Hepatocyte (in vitro differentiated cells): ENCODE measurements around the gene GUK1. TPM values are rescaled to one million over a fixed set of nuclear protein-coding genes. Genes with fewer than 3 reads are reported as not detected.
"Not testable (repeated sequence)": the region's sequence is repeated elsewhere in the genome, so short reads cannot be mapped to it uniquely, and the experiment has no call there.

Experiments used
- DNase-seq: peaks from one replicate; pipeline ENCODE4 v3.0.0-alpha.2; 2016; ENCODE audit warnings: low spot score
- H2AFZ ChIP-seq: fragments of 200-600 bp; sonication (generic); 2 replicates; pipeline ENCODE4 v1.6.0; 2016; ENCODE audit warnings: antibody characterized with exemption, mild to moderate bottlenecking
- H3K27ac ChIP-seq: fragments of 200-600 bp; sonication (generic); 2 replicates; pipeline ENCODE4 v1.5.1; 2016; ENCODE audit warnings: mild to moderate bottlenecking
- H3K27me3 ChIP-seq: fragments of 200-600 bp; sonication (generic); 2 replicates; pipeline ENCODE4 v1.6.1; 2016
- H3K36me3 ChIP-seq: fragments of 200-600 bp; sonication (generic); replicated peaks from 2 replicates; pipeline ENCODE4 v1.5.1; 2016; ENCODE audit warnings: low read depth; ENCODE audit not compliant: insufficient read depth
- H3K4me1 ChIP-seq: fragments of 200-600 bp; sonication (generic); 2 replicates; pipeline ENCODE4 v1.5.1; 2016; ENCODE audit warnings: mild to moderate bottlenecking, moderate library complexity; ENCODE audit not compliant: insufficient read depth
- H3K4me2 ChIP-seq: fragments of 200-600 bp; sonication (generic); 2 replicates; pipeline ENCODE4 v1.6.0; 2016
- H3K4me3 ChIP-seq: fragments of 200-600 bp; sonication (generic); 2 replicates; pipeline ENCODE4 v1.5.1; 2016; ENCODE audit warnings: mild to moderate bottlenecking
- H3K79me2 ChIP-seq: fragments of 200-600 bp; sonication (generic); 2 replicates; pipeline ENCODE4 v1.6.0; 2017; ENCODE audit warnings: mild to moderate bottlenecking
- H3K9me2 ChIP-seq: fragments of 200-600 bp; sonication (generic); replicated peaks from 2 replicates; pipeline ENCODE4 v1.6.0; 2017; ENCODE audit warnings: mild to moderate bottlenecking; ENCODE audit not compliant: insufficient read depth
- H3K9me3 ChIP-seq: fragments of 200-600 bp; sonication (generic); 2 replicates; pipeline ENCODE4 v1.5.1; 2016; ENCODE audit warnings: low read depth, mild to moderate bottlenecking
- H4K20me1 ChIP-seq: fragments of 200-600 bp; sonication (generic); 2 replicates; pipeline ENCODE4 v1.6.0; 2016; ENCODE audit warnings: mild to moderate bottlenecking; ENCODE audit not compliant: insufficient read depth, poor library complexity, severe bottlenecking
- EZH2 ChIP-seq: fragments of 200-600 bp; sonication (generic); IDR thresholded peaks from 2 replicates; pipeline ENCODE4 v1.6.1; 2016; ENCODE audit warnings: antibody characterized with exemption, mild to moderate bottlenecking, borderline replicate concordance
- EZH2phosphoT487 ChIP-seq: fragments of 200-600 bp; sonication (generic); IDR thresholded peaks from one replicate; pipeline ENCODE4 v1.6.1; 2018; ENCODE audit warnings: antibody characterized with exemption, mild to moderate bottlenecking, low read depth, moderate library complexity; ENCODE audit not compliant: unreplicated experiment, severe bottlenecking
- WGBS: methylation state at CpG from one replicate; pipeline ENCODE4 v1.1.6; 2016; ENCODE audit warnings: low lambda C conversion rate; ENCODE audit errors: missing lambda C conversion rate; 5-methylcytosine and 5-hydroxymethylcytosine counted together
- polyA plus RNA-seq: library from polyadenylated mRNA; unstranded; fragments of >200 nt; fragmentation: Nextera tagmentation; extraction: Ambion mirVana; gene quantifications from 2 replicates; pipeline ENCODE4 v1.2.1, GENCODE V29; 2016
- total RNA-seq: library from RNA; depleted of rRNA; stranded (reverse); fragments of >200 nt; gene quantifications from 2 replicates; pipeline ENCODE4 v1.2.3, GENCODE V29; 2014
- TF ChIP-seq, protein P1 (sequence below): fragments of 200-600 bp; sonication (generic); IDR thresholded peaks from 2 replicates; pipeline ENCODE4 v1.5.1; 2016; ENCODE audit warnings: antibody characterized with exemption, mild to moderate bottlenecking; ENCODE audit not compliant: poor library complexity

GUK1 gene
- total and polyA plus RNA-seq, 2 experiments from 2014 or later: 158 to 368 TPM

DNA sequence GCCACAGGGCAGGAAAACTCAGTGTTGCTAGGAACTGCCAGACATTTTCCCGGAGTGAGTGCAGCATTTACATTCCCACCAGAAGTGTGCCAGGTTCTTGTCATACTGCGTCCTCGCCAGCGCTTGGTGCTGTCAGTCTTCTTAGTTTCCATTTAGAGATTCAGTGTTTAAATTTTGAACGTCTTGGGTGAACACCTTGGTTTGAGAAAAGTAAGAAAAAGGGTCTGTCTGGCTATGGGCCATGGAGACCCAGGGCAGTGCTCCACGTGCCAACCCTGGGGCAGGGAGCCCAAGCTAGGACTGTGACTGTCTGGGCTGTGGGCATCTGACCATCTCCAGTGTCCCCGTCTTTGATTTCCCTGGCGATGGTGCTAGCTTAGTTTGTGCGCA is 41.6 kb downstream of the GUK1 start:
- no peak for TF ChIP-seq EZH2
- TF ChIP-seq, protein P1, sequence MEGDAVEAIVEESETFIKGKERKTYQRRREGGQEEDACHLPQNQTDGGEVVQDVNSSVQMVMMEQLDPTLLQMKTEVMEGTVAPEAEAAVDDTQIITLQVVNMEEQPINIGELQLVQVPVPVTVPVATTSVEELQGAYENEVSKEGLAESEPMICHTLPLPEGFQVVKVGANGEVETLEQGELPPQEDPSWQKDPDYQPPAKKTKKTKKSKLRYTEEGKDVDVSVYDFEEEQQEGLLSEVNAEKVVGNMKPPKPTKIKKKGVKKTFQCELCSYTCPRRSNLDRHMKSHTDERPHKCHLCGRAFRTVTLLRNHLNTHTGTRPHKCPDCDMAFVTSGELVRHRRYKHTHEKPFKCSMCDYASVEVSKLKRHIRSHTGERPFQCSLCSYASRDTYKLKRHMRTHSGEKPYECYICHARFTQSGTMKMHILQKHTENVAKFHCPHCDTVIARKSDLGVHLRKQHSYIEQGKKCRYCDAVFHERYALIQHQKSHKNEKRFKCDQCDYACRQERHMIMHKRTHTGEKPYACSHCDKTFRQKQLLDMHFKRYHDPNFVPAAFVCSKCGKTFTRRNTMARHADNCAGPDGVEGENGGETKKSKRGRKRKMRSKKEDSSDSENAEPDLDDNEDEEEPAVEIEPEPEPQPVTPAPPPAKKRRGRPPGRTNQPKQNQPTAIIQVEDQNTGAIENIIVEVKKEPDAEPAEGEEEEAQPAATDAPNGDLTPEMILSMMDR: no peak
- no peak for TF ChIP-seq EZH2phosphoT487
- Histone ChIP-seq H3K27ac (no peak overlapping the region), H3K4me2 (no peak overlapping the region), H3K27me3 (no peaks in the 10 kb centered on the region), H3K4me1 (no peaks in the 10 kb centered on the region), H3K9me2 (no peaks in the 10 kb centered on the region), H3K4me3 (no peak overlapping the region), H3K9me3 (no peaks in the 10 kb centered on the region), H4K20me1 (no peaks in the 10 kb centered on the region), H3K79me2 (no peaks in the 10 kb centered on the region), H3K36me3 (no peaks in the 10 kb centered on the region), H2AFZ (no peak overlapping the region)
- no peak for DNase-seq
- WGBS: 94% methylated on average over 9 of the region's 9 CpGs

DNA sequence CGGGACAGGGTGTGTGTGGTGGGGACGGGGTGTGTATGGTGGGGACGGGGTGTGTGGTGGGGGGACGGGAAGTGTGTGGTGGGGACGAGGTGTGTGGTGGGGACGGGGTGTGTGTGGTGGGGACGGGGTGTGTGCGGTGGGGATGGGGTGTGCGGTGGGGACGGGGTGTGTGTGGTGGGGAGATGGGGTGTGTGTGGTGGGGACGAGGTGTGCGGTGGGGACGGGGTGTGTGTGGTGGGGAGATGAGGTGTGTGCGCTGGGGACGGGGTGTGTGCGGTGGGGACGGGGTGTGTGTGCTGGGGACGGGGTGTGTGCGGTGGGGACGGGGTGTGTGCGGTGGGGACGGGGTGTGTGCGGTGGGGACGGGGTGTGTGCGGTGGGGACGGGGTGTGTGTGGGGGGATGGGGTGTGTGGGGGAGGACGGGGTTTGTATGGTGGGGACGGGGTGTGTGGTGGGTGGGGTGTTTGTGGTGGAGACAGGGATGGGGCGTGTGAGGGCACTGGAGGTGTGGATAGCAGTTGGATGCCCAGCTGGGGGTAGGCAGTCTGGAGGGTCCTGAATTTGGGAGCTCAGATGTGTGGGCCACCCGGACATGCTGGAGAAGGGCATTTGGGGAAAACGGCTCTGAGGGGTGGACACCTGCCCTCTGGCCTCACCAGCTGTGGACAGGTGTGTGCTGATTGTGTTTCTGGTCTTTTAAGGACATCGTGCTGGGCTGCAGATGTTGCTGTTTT is 42.4 kb downstream of the GUK1 start:
- Histone ChIP-seq H3K27me3 (no peaks in the 10 kb centered on the region), H3K9me3 (no peaks in the 10 kb centered on the region), H3K9me2 (no peaks in the 10 kb centered on the region), H3K4me1 (no peaks in the 10 kb centered on the region), H3K79me2 (no peaks in the 10 kb centered on the region), H3K36me3 (no peaks in the 10 kb centered on the region), H3K4me3 (no peak overlapping the region), H4K20me1 (no peaks in the 10 kb centered on the region), H3K27ac (no peak overlapping the region), H2AFZ (no peak overlapping the region), H3K4me2 (no peak overlapping the region)
- WGBS: 92% methylated on average over 6 of the region's 32 CpGs
- DNase-seq: no peak
- TF ChIP-seq, protein P1: no peak
- no peak for TF ChIP-seq EZH2phosphoT487
- no peak for TF ChIP-seq EZH2

DNA sequence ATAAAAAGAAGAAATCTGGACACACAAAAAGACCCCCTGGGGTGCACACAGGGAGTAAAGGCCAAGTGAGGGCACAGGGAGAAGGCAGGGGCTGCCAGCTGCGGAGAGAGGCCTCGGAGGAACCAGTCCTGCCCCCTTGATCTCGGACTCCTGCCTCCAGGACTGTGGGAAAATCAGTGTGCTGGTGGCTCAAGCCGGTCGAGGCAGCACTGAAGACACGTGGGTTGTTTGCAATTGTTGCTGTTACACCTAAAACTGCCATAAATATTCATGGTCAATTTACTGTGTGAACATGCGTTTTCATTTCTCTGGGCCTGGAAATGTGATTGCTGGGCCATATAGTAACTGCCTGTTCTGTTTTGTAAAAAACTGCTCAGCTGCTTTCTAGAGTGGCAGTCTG is 44.1 kb downstream of the GUK1 start:
- H3K36me3 ChIP-seq: no peaks in the 10 kb centered on the region
- no peak overlapping the region for H3K4me2 ChIP-seq
- no peaks in the 10 kb centered on the region for H4K20me1 ChIP-seq
- H3K9me2 ChIP-seq: no peaks in the 10 kb centered on the region
- no peak for TF ChIP-seq EZH2
- TF ChIP-seq, protein P1: no peak
- TF ChIP-seq EZH2phosphoT487: no peak
- 86% methylated on average over 7 of the region's 7 CpGs for WGBS
- H3K4me3 ChIP-seq: no peak overlapping the region
- no peaks in the 10 kb centered on the region for H3K79me2 ChIP-seq
- no peak for DNase-seq
- H3K9me3 ChIP-seq: peaks cover 8% of the 10 kb centered on the region
- no peaks in the 10 kb centered on the region for H3K4me1 ChIP-seq
- no peak overlapping the region for H2AFZ ChIP-seq
- H3K27me3 ChIP-seq: no peaks in the 10 kb centered on the region
- no peak overlapping the region for H3K27ac ChIP-seq

DNA sequence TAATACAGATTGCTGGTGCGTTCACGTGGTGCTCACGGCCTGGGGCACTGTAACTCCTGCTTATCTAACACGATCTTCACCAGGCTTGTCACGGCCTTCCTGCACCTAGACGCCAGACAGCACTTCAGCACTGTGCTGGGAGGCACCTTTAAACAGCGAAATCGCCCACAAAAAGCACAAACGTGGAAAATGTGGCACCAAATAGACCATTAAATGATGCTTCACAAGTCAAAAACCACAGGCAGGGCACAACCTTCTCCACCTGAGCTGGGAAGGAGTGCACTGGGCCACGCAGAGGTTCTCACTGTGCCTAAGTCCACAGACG is 45.5 kb downstream of the GUK1 start:
- TF ChIP-seq EZH2 (no peak), EZH2phosphoT487 (no peak)
- TF ChIP-seq, protein P1: no peak
- Histone ChIP-seq H3K27ac (no peak overlapping the region), H3K4me1 (no peaks in the 10 kb centered on the region), H3K4me3 (no peak overlapping the region), H2AFZ (no peak overlapping the region), H3K4me2 (no peak overlapping the region), H3K27me3 (no peaks in the 10 kb centered on the region), H3K9me3 (peaks cover 8% of the 10 kb centered on the region), H4K20me1 (no peaks in the 10 kb centered on the region), H3K9me2 (no peaks in the 10 kb centered on the region), H3K79me2 (no peaks in the 10 kb centered on the region), H3K36me3 (no peaks in the 10 kb centered on the region)
- 57% methylated on average over 11 of the region's 11 CpGs for WGBS
- DNase-seq: no peak

DNA sequence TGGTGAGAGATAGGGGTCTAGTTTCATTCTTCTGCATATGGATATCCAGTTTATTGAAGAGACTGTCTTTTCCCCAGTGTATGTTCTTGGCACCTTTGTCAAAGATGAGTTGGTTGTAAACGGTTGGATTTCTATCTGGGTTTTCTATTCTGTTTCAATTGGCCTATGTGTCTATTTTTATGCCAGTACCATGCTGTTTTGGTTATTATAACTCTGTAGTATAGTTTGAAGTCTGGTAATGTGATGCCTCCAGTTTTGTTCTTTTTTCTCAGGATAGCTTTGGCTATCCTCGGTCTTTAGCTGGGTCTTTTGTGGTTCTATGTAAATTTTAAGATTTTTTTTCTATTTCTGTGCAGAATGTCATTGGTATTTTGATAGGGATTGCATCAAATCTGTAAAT is 48.2 kb downstream of the GUK1 start:
- not testable (repeated sequence) for H3K27ac ChIP-seq, H4K20me1 ChIP-seq, H2AFZ ChIP-seq, H3K79me2 ChIP-seq, H3K36me3 ChIP-seq, H3K4me3 ChIP-seq, H3K4me2 ChIP-seq, H3K27me3 ChIP-seq, H3K9me3 ChIP-seq, DNase-seq, H3K4me1 ChIP-seq, H3K9me2 ChIP-seq
- WGBS: 90% methylated on average over 2 of the region's 2 CpGs
